Hepatocyte (in vitro differentiated cells): ENCODE measurements around the gene ZFHX3. TPM values are rescaled to one million over a fixed set of nuclear protein-coding genes. Genes with fewer than 3 reads are reported as not detected.
A peak's percentile ranks its signal among the peaks of the same experiment; 100 is the strongest.

Experiments used
- DNase-seq: peaks from one replicate; pipeline ENCODE4 v3.0.0-alpha.2; 2016; ENCODE audit warnings: low spot score
- H2AFZ ChIP-seq: fragments of 200-600 bp; sonication (generic); 2 replicates; pipeline ENCODE4 v1.6.0; 2016; ENCODE audit warnings: antibody characterized with exemption, mild to moderate bottlenecking
- H3K27ac ChIP-seq: fragments of 200-600 bp; sonication (generic); 2 replicates; pipeline ENCODE4 v1.5.1; 2016; ENCODE audit warnings: mild to moderate bottlenecking
- H3K27me3 ChIP-seq: fragments of 200-600 bp; sonication (generic); 2 replicates; pipeline ENCODE4 v1.6.1; 2016
- H3K36me3 ChIP-seq: fragments of 200-600 bp; sonication (generic); replicated peaks from 2 replicates; pipeline ENCODE4 v1.5.1; 2016; ENCODE audit warnings: low read depth; ENCODE audit not compliant: insufficient read depth
- H3K4me1 ChIP-seq: fragments of 200-600 bp; sonication (generic); 2 replicates; pipeline ENCODE4 v1.5.1; 2016; ENCODE audit warnings: mild to moderate bottlenecking, moderate library complexity; ENCODE audit not compliant: insufficient read depth
- H3K4me2 ChIP-seq: fragments of 200-600 bp; sonication (generic); 2 replicates; pipeline ENCODE4 v1.6.0; 2016
- H3K4me3 ChIP-seq: fragments of 200-600 bp; sonication (generic); 2 replicates; pipeline ENCODE4 v1.5.1; 2016; ENCODE audit warnings: mild to moderate bottlenecking
- H3K79me2 ChIP-seq: fragments of 200-600 bp; sonication (generic); 2 replicates; pipeline ENCODE4 v1.6.0; 2017; ENCODE audit warnings: mild to moderate bottlenecking
- H3K9me2 ChIP-seq: fragments of 200-600 bp; sonication (generic); replicated peaks from 2 replicates; pipeline ENCODE4 v1.6.0; 2017; ENCODE audit warnings: mild to moderate bottlenecking; ENCODE audit not compliant: insufficient read depth
- H3K9me3 ChIP-seq: fragments of 200-600 bp; sonication (generic); 2 replicates; pipeline ENCODE4 v1.5.1; 2016; ENCODE audit warnings: low read depth, mild to moderate bottlenecking
- H4K20me1 ChIP-seq: fragments of 200-600 bp; sonication (generic); 2 replicates; pipeline ENCODE4 v1.6.0; 2016; ENCODE audit warnings: mild to moderate bottlenecking; ENCODE audit not compliant: insufficient read depth, poor library complexity, severe bottlenecking
- EZH2 ChIP-seq: fragments of 200-600 bp; sonication (generic); IDR thresholded peaks from 2 replicates; pipeline ENCODE4 v1.6.1; 2016; ENCODE audit warnings: antibody characterized with exemption, mild to moderate bottlenecking, borderline replicate concordance
- EZH2phosphoT487 ChIP-seq: fragments of 200-600 bp; sonication (generic); IDR thresholded peaks from one replicate; pipeline ENCODE4 v1.6.1; 2018; ENCODE audit warnings: antibody characterized with exemption, mild to moderate bottlenecking, low read depth, moderate library complexity; ENCODE audit not compliant: unreplicated experiment, severe bottlenecking
- WGBS: methylation state at CpG from one replicate; pipeline ENCODE4 v1.1.6; 2016; ENCODE audit warnings: low lambda C conversion rate; ENCODE audit errors: missing lambda C conversion rate; 5-methylcytosine and 5-hydroxymethylcytosine counted together
- polyA plus RNA-seq: library from polyadenylated mRNA; unstranded; fragments of >200 nt; fragmentation: Nextera tagmentation; extraction: Ambion mirVana; gene quantifications from 2 replicates; pipeline ENCODE4 v1.2.1, GENCODE V29; 2016
- small RNA-seq: library from RNA; depleted of rRNA; stranded (forward); fragments of <200 nt; gene quantifications from one replicate; pipeline ENCODE3, GENCODE V24; 2014
- total RNA-seq: library from RNA; depleted of rRNA; stranded (reverse); fragments of >200 nt; gene quantifications from 2 replicates; pipeline ENCODE4 v1.2.3, GENCODE V29; 2014
- TF ChIP-seq, protein P1 (sequence below): fragments of 200-600 bp; sonication (generic); IDR thresholded peaks from 2 replicates; pipeline ENCODE4 v1.5.1; 2016; ENCODE audit warnings: antibody characterized with exemption, mild to moderate bottlenecking; ENCODE audit not compliant: poor library complexity

The ZFHX3 gene
- total and polyA plus RNA-seq, 2 experiments from 2014 or later: 6.4 to 11.6 TPM

DNA sequence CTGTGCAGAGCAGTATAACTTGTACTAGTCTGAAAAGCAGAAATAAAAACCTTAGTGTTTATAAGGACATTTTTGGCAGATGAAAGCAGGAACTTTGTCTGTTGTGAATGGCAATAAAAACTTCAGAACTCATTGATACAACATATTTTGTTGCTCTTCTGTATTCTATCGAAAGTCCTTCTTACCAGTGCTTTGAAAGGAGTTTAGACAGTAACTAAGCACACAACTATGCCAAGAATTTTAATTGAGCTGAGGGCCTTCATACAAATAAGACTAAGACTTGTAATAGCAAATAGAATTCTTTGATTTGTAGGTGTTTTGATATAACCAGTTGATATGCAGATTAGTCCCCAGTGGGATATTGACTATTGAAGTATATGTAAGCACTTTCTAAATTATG is 308.4 kb downstream of the ZFHX3 start:
- Histone ChIP-seq H3K9me3 (no peaks in the 10 kb centered on the region), H4K20me1 (no peaks in the 10 kb centered on the region), H3K79me2 (no peaks in the 10 kb centered on the region), H3K27ac (peak overlapping the region; percentile 24), H3K4me1 (peaks cover 12% of the 10 kb centered on the region), H3K4me3 (no peak overlapping the region), H3K36me3 (no peaks in the 10 kb centered on the region), H3K4me2 (no peak overlapping the region), H2AFZ (no peak overlapping the region), H3K27me3 (no peaks in the 10 kb centered on the region), H3K9me2 (no peaks in the 10 kb centered on the region)
- 29% methylated on average over 1 of the region's 1 CpG for WGBS
- DNase-seq: no peak
- TF ChIP-seq EZH2 (no peak), EZH2phosphoT487 (no peak)
- TF ChIP-seq, protein P1, sequence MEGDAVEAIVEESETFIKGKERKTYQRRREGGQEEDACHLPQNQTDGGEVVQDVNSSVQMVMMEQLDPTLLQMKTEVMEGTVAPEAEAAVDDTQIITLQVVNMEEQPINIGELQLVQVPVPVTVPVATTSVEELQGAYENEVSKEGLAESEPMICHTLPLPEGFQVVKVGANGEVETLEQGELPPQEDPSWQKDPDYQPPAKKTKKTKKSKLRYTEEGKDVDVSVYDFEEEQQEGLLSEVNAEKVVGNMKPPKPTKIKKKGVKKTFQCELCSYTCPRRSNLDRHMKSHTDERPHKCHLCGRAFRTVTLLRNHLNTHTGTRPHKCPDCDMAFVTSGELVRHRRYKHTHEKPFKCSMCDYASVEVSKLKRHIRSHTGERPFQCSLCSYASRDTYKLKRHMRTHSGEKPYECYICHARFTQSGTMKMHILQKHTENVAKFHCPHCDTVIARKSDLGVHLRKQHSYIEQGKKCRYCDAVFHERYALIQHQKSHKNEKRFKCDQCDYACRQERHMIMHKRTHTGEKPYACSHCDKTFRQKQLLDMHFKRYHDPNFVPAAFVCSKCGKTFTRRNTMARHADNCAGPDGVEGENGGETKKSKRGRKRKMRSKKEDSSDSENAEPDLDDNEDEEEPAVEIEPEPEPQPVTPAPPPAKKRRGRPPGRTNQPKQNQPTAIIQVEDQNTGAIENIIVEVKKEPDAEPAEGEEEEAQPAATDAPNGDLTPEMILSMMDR: no peak

DNA sequence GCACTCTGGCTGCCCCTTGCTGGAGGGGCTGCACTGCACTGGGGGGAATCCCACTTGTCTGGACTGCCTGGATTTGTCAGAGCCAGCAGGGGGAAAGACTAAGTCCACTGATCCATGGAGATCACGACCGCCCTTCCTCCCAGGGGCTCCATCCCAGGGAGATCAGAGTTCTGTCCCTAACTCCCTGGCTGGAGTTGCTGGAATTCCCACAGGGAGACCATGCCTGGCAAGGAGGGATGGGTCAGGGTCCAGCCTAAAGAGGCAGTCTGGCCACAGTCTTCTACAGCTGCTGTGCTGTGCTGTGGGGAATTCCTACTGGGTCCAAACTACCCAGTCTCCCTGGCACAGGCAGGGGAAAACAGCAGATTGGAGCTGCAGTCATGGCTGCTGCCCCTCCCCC is 311.9 kb downstream of the ZFHX3 start:
- Histone ChIP-seq H3K4me3 (no peak overlapping the region), H3K27me3 (no peaks in the 10 kb centered on the region), H4K20me1 (no peaks in the 10 kb centered on the region), H3K27ac (no peak overlapping the region), H3K36me3 (no peaks in the 10 kb centered on the region), H3K9me3 (no peaks in the 10 kb centered on the region), H3K79me2 (no peaks in the 10 kb centered on the region), H2AFZ (no peak overlapping the region), H3K4me2 (no peak overlapping the region), H3K9me2 (no peaks in the 10 kb centered on the region), H3K4me1 (peaks cover 12% of the 10 kb centered on the region)
- WGBS: 85% methylated on average over 2 of the region's 2 CpGs
- no peak for TF ChIP-seq EZH2
- TF ChIP-seq, protein P1: no peak
- no peak for TF ChIP-seq EZH2phosphoT487
- no peak for DNase-seq

Small RNA genes within 50 kb of the gene (small RNA-seq; reads per million reads assigned to genes)
- gene AC002044.1 (not detected), gene RNU7-71P (not detected)
